IMR-90 (cell line): ENCODE data around the gene REPIN1. TPM values are rescaled to one million over a fixed set of nuclear protein-coding genes. Genes with fewer than 3 reads are reported as not detected.
A peak's percentile ranks its signal among the peaks of the same experiment; 100 is the strongest.

Experiments
- ATAC-seq: fragments of 200-7000 bp; cut with Tn5 transposase; 2 replicates; pipeline ENCODE4 v1.9.1; 2020; ENCODE audit warnings: low read depth, mild to moderate bottlenecking, moderate library complexity
- BruUV-seq: library from RNA; stranded (reverse); fragments of 400-500 nt; replicated peaks from 2 replicates; lab custom pipeline; 2021; lab: Mats Ljungman, UMichigan
- CTCF ChIA-PET: fragments of 300-600 bp; formaldehyde crosslinking; extraction: SDS; loops from one replicate; lab custom pipeline; 2021; ENCODE audit warnings: antibody characterized with exemption; lab: Yijun Ruan, JAX
- POLR2A ChIA-PET: fragments of 300-600 bp; sonication (Branson Sonifier 250); formaldehyde crosslinking; loops from one replicate; lab custom pipeline; 2022; ENCODE audit warnings: antibody characterized with exemption; ENCODE audit not compliant: unreplicated experiment; lab: Charles Lee
- DNase-seq: peaks from one replicate; pipeline ENCODE4 v3.0.0; 2013
- H2AFZ ChIP-seq: replicated peaks from 2 replicates; pipeline ENCODE3; 2013; ENCODE audit warnings: low read length, mild to moderate bottlenecking; ENCODE audit not compliant: poor library complexity
- H2AK5ac ChIP-seq: 2 replicates; pipeline ENCODE4 v1.6.1; 2013; ENCODE audit warnings: low read depth, low read length, inconsistent platforms
- H2AK9ac ChIP-seq: replicated peaks from 2 replicates; pipeline ENCODE3; 2013; ENCODE audit warnings: mild to moderate bottlenecking, low read depth, low read length, moderate library complexity; ENCODE audit not compliant: poor library complexity
- H2BK120ac ChIP-seq: 2 replicates; pipeline ENCODE4 v1.6.1; 2013; ENCODE audit warnings: low read depth, low read length, inconsistent platforms
- H2BK15ac ChIP-seq: 3 replicates; pipeline ENCODE4 v1.6.1; 2013; ENCODE audit warnings: low read depth, low read length, inconsistent platforms
- H2BK20ac ChIP-seq: 2 replicates; pipeline ENCODE4 v1.6.1; 2013; ENCODE audit warnings: low read depth, mild to moderate bottlenecking, inconsistent platforms, low read length, moderate library complexity
- H2BK5ac ChIP-seq: 2 replicates; pipeline ENCODE4 v1.6.1; 2013; ENCODE audit warnings: mild to moderate bottlenecking, low read depth, low read length, inconsistent platforms; ENCODE audit not compliant: poor library complexity, severe bottlenecking
- H3K14ac ChIP-seq: replicated peaks from 2 replicates; pipeline ENCODE4 v1.6.1; 2013; ENCODE audit warnings: low read depth, low read length, inconsistent platforms
- H3K18ac ChIP-seq: 2 replicates; pipeline ENCODE4 v1.6.1; 2013; ENCODE audit warnings: low read depth, low read length, control low read depth
- H3K23ac ChIP-seq: 2 replicates; pipeline ENCODE4 v1.6.1; 2013; ENCODE audit warnings: low read depth, low read length, inconsistent platforms
- H3K27ac ChIP-seq: 2 replicates; pipeline ENCODE4 v1.5.1; 2013; ENCODE audit warnings: mild to moderate bottlenecking, control low read depth, low read length; ENCODE audit not compliant: insufficient read depth
- H3K27me3 ChIP-seq: 2 replicates; pipeline ENCODE4 v1.6.1; 2013; ENCODE audit warnings: low read length; ENCODE audit not compliant: control insufficient read depth, insufficient read depth
- H3K36me3 ChIP-seq: 2 replicates; pipeline ENCODE4 v1.6.1; 2013; ENCODE audit warnings: low read length, mixed read lengths; ENCODE audit not compliant: control insufficient read depth, insufficient read depth
- H3K4ac ChIP-seq: 2 replicates; pipeline ENCODE4 v1.6.1; 2013; ENCODE audit warnings: low read depth, low read length, inconsistent platforms
- H3K4me1 ChIP-seq: 2 replicates; pipeline ENCODE4 v1.6.1; 2013; ENCODE audit warnings: low read length, mixed read lengths; ENCODE audit not compliant: control insufficient read depth, insufficient read depth
- H3K4me2 ChIP-seq: 2 replicates; pipeline ENCODE4 v1.6.1; 2013; ENCODE audit warnings: low read depth, mild to moderate bottlenecking, control low read depth, low read length, moderate library complexity
- H3K4me3 ChIP-seq: 2 replicates; pipeline ENCODE4 v1.5.1; 2013; ENCODE audit warnings: low read depth, mild to moderate bottlenecking, control low read depth, low read length, moderate library complexity; ENCODE audit not compliant: insufficient read depth
- H3K56ac ChIP-seq: 2 replicates; pipeline ENCODE4 v1.6.1; 2013; ENCODE audit warnings: low read length, inconsistent platforms; ENCODE audit not compliant: insufficient read depth; ENCODE audit errors: extremely low read depth
- H3K79me1 ChIP-seq, 2 experiments: 2 replicates each; pipeline ENCODE4 v1.6.1; 2013; ENCODE audit warnings: low read length in 2 of 2, inconsistent platforms in 1 of 2, low read depth in 1 of 2
- H3K9ac ChIP-seq: 2 replicates; pipeline ENCODE4 v1.6.1; 2013; ENCODE audit warnings: low read depth, low read length, control low read depth
- H3K9me1 ChIP-seq: 2 replicates; pipeline ENCODE4 v1.6.1; 2013; ENCODE audit warnings: low read length, inconsistent platforms; ENCODE audit not compliant: insufficient read depth
- H3K9me3 ChIP-seq: 2 replicates; pipeline ENCODE4 v1.6.1; 2013; ENCODE audit warnings: low read length; ENCODE audit not compliant: control insufficient read depth, insufficient read depth
- H4K20me1 ChIP-seq: 2 replicates; pipeline ENCODE4 v1.6.1; 2013; ENCODE audit warnings: low read length, inconsistent platforms; ENCODE audit not compliant: insufficient read depth
- H4K5ac ChIP-seq: 2 replicates; pipeline ENCODE4 v1.6.1; 2013; ENCODE audit warnings: mild to moderate bottlenecking, low read depth, low read length, control low read depth
- H4K8ac ChIP-seq, 2 experiments: 2 replicates each; pipeline ENCODE4 v1.6.1; 2013; ENCODE audit warnings: low read depth in 2 of 2, low read length in 2 of 2, control low read depth in 1 of 2, inconsistent platforms in 1 of 2
- H4K91ac ChIP-seq: 2 replicates; pipeline ENCODE4 v1.6.1; 2013; ENCODE audit warnings: low read depth, low read length, inconsistent platforms; ENCODE audit not compliant: insufficient read depth
- BHLHE40 ChIP-seq: fragments of 150-350 bp; IDR thresholded peaks from 2 replicates; pipeline ENCODE4 v1.6.1; 2016; ENCODE audit warnings: mild to moderate bottlenecking, low read depth, low read length
- CEBPB ChIP-seq: IDR thresholded peaks from 2 replicates; pipeline ENCODE4 v1.6.1; 2012; ENCODE audit warnings: low read depth, low read length, improper control_type of control experiment
- CHD1 ChIP-seq: IDR thresholded peaks from 2 replicates; pipeline ENCODE4 v1.6.1; 2012; ENCODE audit warnings: low read depth, low read length, improper control_type of control experiment
- CTCF ChIP-seq: conservative IDR thresholded peaks from 2 replicates; pipeline ENCODE4 v1.5.1; 2012; ENCODE audit warnings: mild to moderate bottlenecking, low read depth, low read length, improper control_type of control experiment
- ELK1 ChIP-seq: fragments of 150-350 bp; IDR thresholded peaks from 2 replicates; pipeline ENCODE4 v1.6.1; 2016; ENCODE audit warnings: low read depth, mild to moderate bottlenecking, low read length, moderate library complexity, borderline replicate concordance
- FOS ChIP-seq: fragments of 150-350 bp; IDR thresholded peaks from 2 replicates; pipeline ENCODE4 v1.6.1; 2016; ENCODE audit warnings: low read depth, low read length
- MAZ ChIP-seq: IDR thresholded peaks from 2 replicates; pipeline ENCODE4 v1.6.1; 2012; ENCODE audit warnings: low read depth, mild to moderate bottlenecking, low read length, improper control_type of control experiment, moderate library complexity, borderline replicate concordance
- NFE2L2 ChIP-seq: fragments of 150-350 bp; IDR thresholded peaks from 2 replicates; pipeline ENCODE4 v1.6.1; 2016; ENCODE audit warnings: low read depth, mild to moderate bottlenecking, low read length
- RAD21 ChIP-seq: IDR thresholded peaks from 2 replicates; pipeline ENCODE4 v1.6.1; 2012; ENCODE audit warnings: low read length, improper control_type of control experiment
- RFX5 ChIP-seq: IDR thresholded peaks from 2 replicates; pipeline ENCODE4 v1.8.0; 2012; ENCODE audit warnings: low read depth, mild to moderate bottlenecking, low read length, moderate library complexity
- SMC3 ChIP-seq: fragments of 150-350 bp; IDR thresholded peaks from 2 replicates; pipeline ENCODE4 v1.6.1; 2016; ENCODE audit warnings: low read depth, mild to moderate bottlenecking, antibody characterized with exemption, low read length, moderate library complexity
- USF2 ChIP-seq: fragments of 150-350 bp; IDR thresholded peaks from 2 replicates; pipeline ENCODE4 v1.6.1; 2017; ENCODE audit warnings: mild to moderate bottlenecking, antibody characterized with exemption, low read length, low read depth
- WGBS, 2 experiments: methylation state at CpG; one replicate each; pipeline versions ENCODE4 v1.1.5 to v1.1.7; 2013; ENCODE audit warnings: missing lambda C conversion rate in 2 of 2; ENCODE audit not compliant: insufficient read length in 1 of 2; ENCODE audit errors: extremely low coverage in 2 of 2; 5-methylcytosine and 5-hydroxymethylcytosine counted together
- dilution Hi-C: fragments of 300-500 bp; cut with HindIII; formaldehyde crosslinking; loops from one replicate; pipeline ENCODE4 v1.14.3; 2018; ENCODE audit warnings: low sequenced_read_pairs; ENCODE audit not compliant: unreplicated experiment
- in situ Hi-C: fragments of 300-500 bp; cut with MboI; formaldehyde crosslinking; loops from 3 replicates; pipeline ENCODE4 v1.14.3; 2019; ENCODE audit warnings: low sequenced_read_pairs, inconsistent platforms, mixed read lengths
- intact Hi-C: fragments of 100-400 bp; cut with micrococcal nuclease; formaldehyde crosslinking; loops from 2 replicates; pipeline ENCODE4 v1.10.0; 2022
- polyA plus RNA-seq, 3 experiments: library from polyadenylated mRNA; depleted of rRNA; stranded (reverse); fragments of >200 nt; gene quantifications; 2 replicates each; pipeline ENCODE4 v1.2.3, GENCODE V29; 2012; ENCODE audit warnings: low replicate concordance in 1 of 3
- total RNA-seq: library from RNA; depleted of rRNA; stranded (reverse); fragments of >200 nt; gene quantifications from 2 replicates; pipeline ENCODE4 v1.2.3, GENCODE V29; 2012

Gene REPIN1
- total and polyA plus RNA-seq, 2 of the 4 experiments (the other 2 are of a cell fraction): 19.4 to 50.6 TPM

GRCh38 chr7:150409300-150410030, 40.8 kb downstream of the REPIN1 start (continued):
- TF ChIP-seq CHD1: no peak

- Histone ChIP-seq H2AK5ac (no peak overlapping the region), H3K56ac (no peak overlapping the region), H3K9ac (no peak overlapping the region), H3K18ac (no peak overlapping the region), H3K36me3 (no peaks in the 10 kb centered on the region; the same call in 1 of the 2 replicates), H3K27me3 (no peaks in the 10 kb centered on the region), H3K4me1 (peaks cover 10% of the 10 kb centered on the region), H3K14ac (no peak overlapping the region), H3K4ac (no peak overlapping the region), H2BK5ac (no peak overlapping the region), H2BK20ac (no peak overlapping the region), H3K27ac (no peak overlapping the region), H3K4me3 (no peak overlapping the region), H3K9me3 (no peaks in the 10 kb centered on the region), H3K4me2 (no peak overlapping the region), H2BK120ac (no peak overlapping the region), H4K20me1 (no peaks in the 10 kb centered on the region; the same call in 1 of the 2 replicates), H2AK9ac (peak overlapping the region; percentile 3), H2AFZ (no peak overlapping the region), H3K23ac (no peak overlapping the region), H3K79me1 (peaks cover 0 to 15% of the 10 kb centered on the region in 2 experiments; a peak in 3 of 4 replicates), H3K9me1 (peaks cover 13% of the 10 kb centered on the region), H4K5ac (no peak overlapping the region), H2BK15ac (no peak overlapping the region), H4K91ac (no peak overlapping the region), H4K8ac (no peak overlapping the region)
- ChIA-PET CTCF (no interaction called here), POLR2A (no interaction called here)
- no peak for DNase-seq
- in situ Hi-C loops (loop anchor here (25.0 kb wide), 2 partner anchors 548 to 577 kb away; partner anchors contain the start of genes ATP6V0E2, KCNH2 and NOS3), intact Hi-C loops (no loop called here), dilution Hi-C loops (no loop called here)
- BruUV-seq: no TSS peak
- no peak for ATAC-seq
- WGBS, 2 experiments: 91% methylated on average over 3 of the region's 7 CpGs; no CpG with 5 or more reads in 1 of the 2 experiments
- no peak for TF ChIP-seq CTCF
- no peak for TF ChIP-seq MAZ
- no peak for TF ChIP-seq BHLHE40
- TF ChIP-seq USF2: no peak
- TF ChIP-seq ELK1: no peak
- TF ChIP-seq NFE2L2: no peak
- no peak for TF ChIP-seq CEBPB
- TF ChIP-seq FOS: no peak
- TF ChIP-seq RFX5: no peak
- TF ChIP-seq RAD21: no peak
- TF ChIP-seq SMC3: no peak
- no peak for TF ChIP-seq CHD1
Measured at GRCh38 chr7:150410131-150410530, 41.5 kb downstream of the REPIN1 start.
